Endothelial cell of umbilical vein (primary cell): ENCODE data around the gene IQSEC3.
A peak's percentile ranks its signal among the peaks of the same experiment; 100 is the strongest.

Experiments used
- POLR2AphosphoS5 ChIP-seq: IDR thresholded peaks from 2 replicates; pipeline ENCODE4 v1.6.1; 2012; ENCODE audit warnings: low read depth, mild to moderate bottlenecking, control low read depth, low read length, moderate library complexity; ENCODE audit not compliant: insufficient read depth
- TF ChIP-seq, protein P1 (sequence below), 2 donors: IDR thresholded peaks; 1 replicate in 1 of 2; 2 replicates in 1 of 2; pipeline ENCODE4 v1.5.1; 2011; ENCODE audit warnings: low read length in 2 of 2, mild to moderate bottlenecking in 2 of 2, moderate library complexity in 2 of 2, control low read depth in 1 of 2, inconsistent platforms in 1 of 2, low read depth in 1 of 2; ENCODE audit not compliant: insufficient read depth in 1 of 2; ENCODE audit errors: extremely low read depth in 1 of 2
- TF ChIP-seq, protein P2 (sequence below): IDR thresholded peaks from 2 replicates; pipeline ENCODE4 v1.6.1; 2011; ENCODE audit not compliant: insufficient read depth, insufficient read length

- TF ChIP-seq, protein P1, sequence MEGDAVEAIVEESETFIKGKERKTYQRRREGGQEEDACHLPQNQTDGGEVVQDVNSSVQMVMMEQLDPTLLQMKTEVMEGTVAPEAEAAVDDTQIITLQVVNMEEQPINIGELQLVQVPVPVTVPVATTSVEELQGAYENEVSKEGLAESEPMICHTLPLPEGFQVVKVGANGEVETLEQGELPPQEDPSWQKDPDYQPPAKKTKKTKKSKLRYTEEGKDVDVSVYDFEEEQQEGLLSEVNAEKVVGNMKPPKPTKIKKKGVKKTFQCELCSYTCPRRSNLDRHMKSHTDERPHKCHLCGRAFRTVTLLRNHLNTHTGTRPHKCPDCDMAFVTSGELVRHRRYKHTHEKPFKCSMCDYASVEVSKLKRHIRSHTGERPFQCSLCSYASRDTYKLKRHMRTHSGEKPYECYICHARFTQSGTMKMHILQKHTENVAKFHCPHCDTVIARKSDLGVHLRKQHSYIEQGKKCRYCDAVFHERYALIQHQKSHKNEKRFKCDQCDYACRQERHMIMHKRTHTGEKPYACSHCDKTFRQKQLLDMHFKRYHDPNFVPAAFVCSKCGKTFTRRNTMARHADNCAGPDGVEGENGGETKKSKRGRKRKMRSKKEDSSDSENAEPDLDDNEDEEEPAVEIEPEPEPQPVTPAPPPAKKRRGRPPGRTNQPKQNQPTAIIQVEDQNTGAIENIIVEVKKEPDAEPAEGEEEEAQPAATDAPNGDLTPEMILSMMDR (IDR thresholded peaks at IDR 0.05; ENCODE audit: extremely low read depth in 1 of 2, insufficient read depth in 1 of 2, low read depth in 1 of 2, low read length in 2 of 2) = peak; percentile 75
- TF ChIP-seq, protein P2, sequence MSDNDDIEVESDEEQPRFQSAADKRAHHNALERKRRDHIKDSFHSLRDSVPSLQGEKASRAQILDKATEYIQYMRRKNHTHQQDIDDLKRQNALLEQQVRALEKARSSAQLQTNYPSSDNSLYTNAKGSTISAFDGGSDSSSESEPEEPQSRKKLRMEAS = no peak
- no peak for TF ChIP-seq POLR2AphosphoS5
Observed at GRCh38 chr12:188910-189621, 122.5 kb downstream of the IQSEC3 start.
